ENCODE results near the gene TSPAN15.

TSPAN15 gene

GRCh38 chr10:69494626-69495558 lies 43.6 kb downstream of the TSPAN15 start:
- in situ Hi-C loops (cut with HindIII; ENCODE audit: low sequenced_read_pairs), result loop anchor here (5.0 to 10.0 kb wide), 3 partner anchors 50 to 73 kb away; no protein-coding TSS in a partner anchor
- no peak for DNase-seq (ENCODE audit: low read depth)
- no peak overlapping the region for H3K4me3 ChIP-seq (ENCODE audit: low read depth, low read length)
- no peak for TF ChIP-seq CTCF (IDR thresholded peaks at IDR 0.05; ENCODE audit: low read depth, low read length, missing control alignments)

- no peak for DNase-seq (ENCODE audit: low read depth)
- TF ChIP-seq CTCF (IDR thresholded peaks at IDR 0.05; ENCODE audit: low read depth, low read length, missing control alignments), result no peak
- H3K4me3 ChIP-seq (ENCODE audit: low read depth, low read length), result no peak overlapping the region
- in situ Hi-C loops (cut with HindIII; ENCODE audit: low sequenced_read_pairs), result loop anchor here (5.0 to 10.0 kb wide), 3 partner anchors 49 to 73 kb away; no protein-coding TSS in a partner anchor
Measured at GRCh38 chr10:69495666-69496065, 44.4 kb downstream of the TSPAN15 start.

GRCh38 chr10:69496352-69497230 lies 45.3 kb downstream of the TSPAN15 start:
- DNase-seq (ENCODE audit: low read depth), result no peak
- no peak for TF ChIP-seq CTCF (IDR thresholded peaks at IDR 0.05; ENCODE audit: low read depth, low read length, missing control alignments)
- in situ Hi-C loops (cut with HindIII; ENCODE audit: low sequenced_read_pairs), result loop anchor here (5.0 to 10.0 kb wide), 3 partner anchors 48 to 74 kb away; no protein-coding TSS in a partner anchor
- H3K4me3 ChIP-seq (ENCODE audit: low read depth, low read length), result no peak overlapping the region

GRCh38 chr10:69497231-69497561 lies 45.9 kb downstream of the TSPAN15 start:
- no peak for DNase-seq (ENCODE audit: low read depth)
- TF ChIP-seq CTCF (IDR thresholded peaks at IDR 0.05; ENCODE audit: low read depth, low read length, missing control alignments), result no peak

DNA sequence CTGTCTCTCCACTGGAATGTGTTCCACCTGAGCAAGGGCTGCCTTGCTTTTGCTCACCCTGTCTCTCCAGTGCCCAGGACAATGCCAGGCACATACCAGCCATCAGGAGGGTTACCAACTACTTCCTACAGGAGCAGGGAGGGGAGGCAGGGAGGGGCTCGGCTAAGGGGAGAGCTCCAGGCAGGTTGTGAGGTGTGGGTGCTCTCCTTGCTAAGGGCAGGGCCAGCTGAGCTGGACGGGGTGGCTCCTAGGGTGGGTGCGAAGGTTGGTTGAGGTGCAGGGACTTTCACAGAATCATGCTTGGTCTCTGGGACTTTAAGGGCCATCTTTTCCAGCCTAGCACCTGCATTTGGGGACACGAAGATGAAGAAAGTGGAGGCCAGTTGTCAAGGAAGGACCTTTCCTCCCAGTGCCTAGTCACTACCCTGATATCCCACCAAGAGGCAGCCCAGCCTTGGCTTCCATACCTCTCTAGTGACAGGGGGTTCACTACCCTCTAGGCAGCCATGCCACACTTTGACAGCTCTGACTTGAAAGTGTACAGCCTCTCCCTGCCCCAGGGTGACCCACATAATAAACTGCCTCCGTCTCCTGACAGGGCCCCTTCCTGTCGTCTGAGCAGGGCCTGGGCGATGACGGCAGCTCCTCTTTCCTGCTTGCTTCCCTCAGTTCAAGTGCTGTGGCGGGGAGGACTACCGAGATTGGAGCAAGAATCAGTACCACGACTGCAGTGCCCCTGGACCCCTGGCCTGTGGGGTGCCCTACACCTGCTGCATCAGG lies 46.5 kb downstream of the TSPAN15 start:
- in situ Hi-C loops (cut with HindIII; ENCODE audit: low sequenced_read_pairs), result loop anchor here (5.0 to 10.0 kb wide), 3 partner anchors 47 to 76 kb away; no protein-coding TSS in a partner anchor
- H3K4me3 ChIP-seq (ENCODE audit: low read depth, low read length), result no peak overlapping the region
- DNase-seq (ENCODE audit: low read depth), result no peak
- TF ChIP-seq CTCF (IDR thresholded peaks at IDR 0.05; ENCODE audit: low read depth, low read length, missing control alignments), result no peak

More at GRCh38 chr10:69497231-69497561, 45.9 kb downstream of the TSPAN15 start:
- in situ Hi-C loops (cut with HindIII; ENCODE audit: low sequenced_read_pairs), result loop anchor here (5.0 to 10.0 kb wide), 3 partner anchors 48 to 75 kb away; no protein-coding TSS in a partner anchor
- no peak overlapping the region for H3K4me3 ChIP-seq (ENCODE audit: low read depth, low read length)

Data from astrocyte of the cerebellum (primary cell).